H1 (cell line): ENCODE data around the gene LYRM7. TPM values are rescaled to one million over a fixed set of nuclear protein-coding genes. Genes with fewer than 3 reads are reported as not detected.

ENCODE experiments used
- CTCF ChIA-PET: fragments of 300-600 bp; sonication (Branson Sonifier 250); formaldehyde crosslinking; loops from one replicate; lab custom pipeline; 2021; ENCODE audit not compliant: partially characterized antibody; lab: Charles Lee
- POLR2A ChIA-PET: fragments of 300-600 bp; sonication (Branson Sonifier 250); formaldehyde crosslinking; loops from one replicate; lab custom pipeline; 2021; ENCODE audit warnings: inconsistent platforms; ENCODE audit not compliant: partially characterized antibody; lab: Charles Lee
- DNase-seq, 2 experiments: peaks; one replicate each; pipeline versions ENCODE4 v3.0.0 to v3.0.0-alpha.2; 2010 to 2022; ENCODE audit warnings: low spot score in 2 of 2, low read depth in 1 of 2, mixed read lengths in 1 of 2
- FAIRE-seq: peaks from 2 replicates; lab custom pipeline; 2011; peaks lifted over from hg19 to GRCh38; lab: Jason Lieb, UNC
- H2AFZ ChIP-seq: 2 replicates; pipeline ENCODE4 v1.8.1; 2012; ENCODE audit warnings: low read length, inconsistent platforms
- H2AK5ac ChIP-seq: 2 replicates; pipeline ENCODE4 v1.6.1; 2013; ENCODE audit warnings: low read depth, low read length
- H2BK120ac ChIP-seq: replicated peaks from 2 replicates; pipeline ENCODE3; 2013; ENCODE audit warnings: low read depth, low read length, inconsistent platforms
- H2BK12ac ChIP-seq: 2 replicates; pipeline ENCODE4 v1.6.1; 2013; ENCODE audit warnings: low read depth, low read length
- H2BK15ac ChIP-seq: 2 replicates; pipeline ENCODE4 v1.6.1; 2013; ENCODE audit warnings: low read length
- H2BK20ac ChIP-seq: 2 replicates; pipeline ENCODE4 v1.6.1; 2013; ENCODE audit warnings: low read length
- H2BK5ac ChIP-seq: 2 replicates; pipeline ENCODE4 v1.6.1; 2013; ENCODE audit warnings: low read depth, low read length
- H3K14ac ChIP-seq: 2 replicates; pipeline ENCODE4 v1.6.1; 2013; ENCODE audit warnings: inconsistent platforms; ENCODE audit not compliant: insufficient read length
- H3K18ac ChIP-seq: 2 replicates; pipeline ENCODE4 v1.6.1; 2013; ENCODE audit warnings: low read length; ENCODE audit errors: extremely low read depth
- H3K23ac ChIP-seq: 2 replicates; pipeline ENCODE4 v1.6.1; 2013; ENCODE audit warnings: inconsistent platforms; ENCODE audit not compliant: insufficient read length
- H3K23me2 ChIP-seq: 2 replicates; pipeline ENCODE4 v1.6.1; 2013; ENCODE audit warnings: low read depth, low read length
- H3K27ac ChIP-seq: 2 replicates; pipeline ENCODE4 v1.6.1; 2011; ENCODE audit warnings: low read depth, low read length, inconsistent platforms
- H3K27me3 ChIP-seq, 4 experiments: replicated peaks in 1 of 4; 1 replicate in 1 of 4; 2 replicates in 3 of 4; pipeline versions ENCODE4 v1.6.1 to v1.8.1; 2011 to 2013; ENCODE audit warnings: low read length in 3 of 4, mild to moderate bottlenecking in 3 of 4, inconsistent platforms in 2 of 4, mixed read lengths in 2 of 4, moderate library complexity in 1 of 4; ENCODE audit not compliant: control insufficient read depth in 3 of 4, insufficient read depth in 3 of 4; ENCODE audit errors: extremely low read depth in 1 of 4
- H3K36me3 ChIP-seq, 4 experiments: 2 replicates each; pipeline versions ENCODE4 v1.6.1 to v1.8.1; 2011 to 2013; ENCODE audit warnings: mild to moderate bottlenecking in 4 of 4, low read length in 3 of 4, moderate library complexity in 2 of 4, control low read depth in 1 of 4, inconsistent platforms in 1 of 4; ENCODE audit not compliant: insufficient read depth in 4 of 4, control insufficient read depth in 2 of 4
- H3K4ac ChIP-seq: replicated peaks from 2 replicates; pipeline ENCODE3; 2013; ENCODE audit warnings: low read length, low read depth, mixed read lengths, inconsistent platforms; ENCODE audit not compliant: insufficient read length
- H3K4me1 ChIP-seq, 4 experiments: replicated peaks in 1 of 4; 1 replicate in 1 of 4; 2 replicates in 3 of 4; pipeline versions ENCODE4 v1.6.1 to v1.8.1; 2011 to 2013; ENCODE audit warnings: low read length in 3 of 4, inconsistent platforms in 2 of 4, mixed read lengths in 1 of 4; ENCODE audit not compliant: insufficient read depth in 4 of 4, control insufficient read depth in 3 of 4
- H3K4me2 ChIP-seq, 2 experiments: 2 replicates each; pipeline versions ENCODE4 v1.6.1 to v1.8.1; 2011 to 2013; ENCODE audit warnings: low read depth in 2 of 2, low read length in 2 of 2, control low read depth in 1 of 2, inconsistent platforms in 1 of 2, mild to moderate bottlenecking in 1 of 2; ENCODE audit not compliant: insufficient read depth in 1 of 2
- H3K4me3 ChIP-seq, 4 experiments: fragments of 200-600, 300-600 bp in 1 of 4; sonication (generic), shearing (Covaris generic), sonication (Bioruptor Twin) in 1 of 4; 2 replicates each; pipeline versions ENCODE4 v1.5.1 to v1.8.1; 2011 to 2016; ENCODE audit warnings: low read length in 4 of 4, low read depth in 3 of 4, control low read depth in 2 of 4, inconsistent platforms in 2 of 4, mild to moderate bottlenecking in 2 of 4, mixed read lengths in 1 of 4, moderate library complexity in 1 of 4; ENCODE audit not compliant: insufficient read depth in 2 of 4; ENCODE audit errors: extremely low read depth in 1 of 4
- H3K56ac ChIP-seq: replicated peaks from 2 replicates; pipeline ENCODE3; 2013; ENCODE audit warnings: low read depth, mild to moderate bottlenecking, mixed read lengths, low read length, inconsistent platforms; ENCODE audit not compliant: insufficient read length
- H3K79me1 ChIP-seq: 2 replicates; pipeline ENCODE4 v1.6.1; 2013; ENCODE audit warnings: low read depth, low read length, control low read depth
- H3K79me2 ChIP-seq, 2 experiments: 2 replicates each; pipeline versions ENCODE4 v1.6.1 to v1.8.1; 2012 to 2013; ENCODE audit warnings: low read length in 2 of 2, mild to moderate bottlenecking in 2 of 2, inconsistent platforms in 1 of 2; ENCODE audit not compliant: insufficient read depth in 2 of 2, control insufficient read depth in 1 of 2
- H3K9ac ChIP-seq, 4 experiments: replicated peaks in 1 of 4; 1 replicate in 1 of 4; 2 replicates in 3 of 4; pipeline versions ENCODE4 v1.6.1 to v1.8.1; 2011 to 2013; ENCODE audit warnings: low read depth in 3 of 4, low read length in 3 of 4, control low read depth in 2 of 4, mild to moderate bottlenecking in 2 of 4, moderate library complexity in 2 of 4, inconsistent platforms in 1 of 4; ENCODE audit errors: extremely low read depth in 1 of 4
- H3K9me3 ChIP-seq, 2 experiments: 2 replicates each; pipeline versions ENCODE4 v1.6.1 to v1.8.1; 2012 to 2013; ENCODE audit warnings: mild to moderate bottlenecking in 2 of 2, moderate library complexity in 2 of 2, control low read depth in 1 of 2, inconsistent platforms in 1 of 2, low read depth in 1 of 2, low read length in 1 of 2, mixed read lengths in 1 of 2; ENCODE audit not compliant: insufficient read depth in 2 of 2
- H4K20me1 ChIP-seq, 2 experiments: replicated peaks in 1 of 2; 2 replicates each; pipeline versions ENCODE3 to v1.8.1; 2011 to 2013; ENCODE audit warnings: inconsistent platforms in 2 of 2, low read length in 2 of 2, mild to moderate bottlenecking in 1 of 2; ENCODE audit not compliant: insufficient read depth in 2 of 2, control insufficient read depth in 1 of 2
- H4K5ac ChIP-seq: 2 replicates; pipeline ENCODE4 v1.6.1; 2013; ENCODE audit warnings: low read length, low read depth, mixed read lengths, inconsistent platforms; ENCODE audit not compliant: insufficient read length
- H4K8ac ChIP-seq: 2 replicates; pipeline ENCODE4 v1.8.0; 2013; ENCODE audit warnings: mild to moderate bottlenecking, moderate library complexity, low read length, inconsistent platforms; ENCODE audit not compliant: insufficient read depth; ENCODE audit errors: extremely low read depth
- H4K91ac ChIP-seq: replicated peaks from 2 replicates; pipeline ENCODE3; 2013; ENCODE audit warnings: low read length, mixed read lengths, inconsistent platforms; ENCODE audit not compliant: insufficient read length
- BRCA1 ChIP-seq: IDR thresholded peaks from 2 replicates; pipeline ENCODE4 v1.6.1; 2012; ENCODE audit warnings: low read depth, low read length, improper control_type of control experiment
- CHD2 ChIP-seq: IDR thresholded peaks from 2 replicates; pipeline ENCODE4 v1.6.1; 2012; ENCODE audit warnings: low read length, improper control_type of control experiment
- JUN ChIP-seq: IDR thresholded peaks from 2 replicates; pipeline ENCODE4 v1.6.1; 2011; ENCODE audit warnings: low read depth, mild to moderate bottlenecking, improper control_type of control experiment, low read length
- KDM1A ChIP-seq: fragments of 200-600, 300-600 bp; sonication (generic); IDR thresholded peaks from 2 replicates; pipeline ENCODE4 v1.7.1; 2016; ENCODE audit warnings: mild to moderate bottlenecking, low read length, borderline replicate concordance
- SP4 ChIP-seq: IDR thresholded peaks from 2 replicates; pipeline ENCODE4 v1.6.1; 2012; ENCODE audit warnings: low read length, inconsistent platforms
- TEAD4 ChIP-seq: IDR thresholded peaks from 2 replicates; pipeline ENCODE4 v1.6.1; 2012; ENCODE audit warnings: low read depth, low read length, inconsistent platforms, mixed read lengths
- ZNF274 ChIP-seq: IDR thresholded peaks from 2 replicates; pipeline ENCODE4 v1.7.0; 2012; ENCODE audit warnings: low read length, borderline replicate concordance; ENCODE audit errors: extremely low read depth
- WGBS, 2 experiments: shearing (Covaris generic) in 1 of 2; methylation state at CpG; one replicate each; pipeline versions ENCODE4 v1.1.6 to v1.1.7; 2013 to 2015; ENCODE audit warnings: low lambda C conversion rate in 2 of 2, mixed read lengths in 2 of 2, inconsistent platforms in 1 of 2, low coverage in 1 of 2, missing lambda C conversion rate in 1 of 2; ENCODE audit not compliant: insufficient replicate concordance in 2 of 2, insufficient coverage in 1 of 2, insufficient read length in 1 of 2; ENCODE audit errors: extremely low coverage in 1 of 2, missing lambda C conversion rate in 1 of 2; 5-methylcytosine and 5-hydroxymethylcytosine counted together
- polyA plus RNA-seq, 7 experiments: library from polyadenylated mRNA; depleted of rRNA in 3 of 7; stranded (reverse) in 5 of 7; unstranded in 2 of 7; fragments of >200 nt in 5 of 7; fragments of 200-250 nt in 2 of 7; gene quantifications; 1 replicate in 5 of 7; 2 replicates in 1 of 7; 4 replicates in 1 of 7; pipeline versions ENCODE4 v1.2.1 to v1.2.3, GENCODE V29; 2011 to 2013; ENCODE audit warnings: missing spikeins in 2 of 7, mixed read lengths in 2 of 7
- total RNA-seq: library from RNA; stranded (reverse); fragmentation: NEBNext Ultra II Directional; extraction: Animal tissue kit (Norgen Biotek cat#: 25700); gene quantifications from 2 replicates; pipeline ENCODE4 v1.2.1, GENCODE V29; 2021

The LYRM7 gene
- total and polyA plus RNA-seq, 2 of the 8 experiments (the other 6 are each of a cell fraction or from before 2014, with no cell fraction given), result 1.9 to 12.6 TPM

GRCh38 chr5:131224387-131225201 lies 53.9 kb downstream of the LYRM7 start:
- ChIA-PET POLR2A (no interaction called here), CTCF (interaction anchor here (1.2 kb wide), 1 partner anchor 195 kb away, joined by 3 read pairs; no protein-coding TSS in a partner anchor)
- H4K5ac ChIP-seq, result no peak overlapping the region
- H2BK120ac ChIP-seq, result no peak overlapping the region
- no peak overlapping the region for H3K56ac ChIP-seq
- no peaks in the 10 kb centered on the region for H3K36me3 ChIP-seq
- H4K20me1 ChIP-seq, result no peaks in the 10 kb centered on the region
- H3K14ac ChIP-seq, result no peak overlapping the region
- H3K23ac ChIP-seq, result no peak overlapping the region
- H3K4me3 ChIP-seq, result no peak overlapping the region
- no peak overlapping the region for H3K4ac ChIP-seq
- H2AFZ ChIP-seq, result no peak overlapping the region
- no peak overlapping the region for H3K4me2 ChIP-seq
- no peak overlapping the region for H3K18ac ChIP-seq
- no peaks in the 10 kb centered on the region for H3K4me1 ChIP-seq
- no peak overlapping the region for H3K9ac ChIP-seq
- H3K23me2 ChIP-seq, result no peaks in the 10 kb centered on the region
- H2BK12ac ChIP-seq, result no peak overlapping the region
- H3K9me3 ChIP-seq, result no peaks in the 10 kb centered on the region
- 80% methylated on average over 6 of the region's 6 CpGs; no CpG with 5 or more reads in 1 of the 2 experiments for WGBS, 2 experiments
- H4K91ac ChIP-seq, result no peak overlapping the region
- H2BK5ac ChIP-seq, result no peak overlapping the region
- H2AK5ac ChIP-seq, result no peak overlapping the region
- H3K79me2 ChIP-seq, result no peaks in the 10 kb centered on the region
- FAIRE-seq (no peak), DNase-seq (no peak)
- no peak overlapping the region for H2BK15ac ChIP-seq
- H2BK20ac ChIP-seq, result no peak overlapping the region
- no peaks in the 10 kb centered on the region; a peak in 1 of 7 replicates for H3K27me3 ChIP-seq
- no peak overlapping the region for H3K27ac ChIP-seq
- no peaks in the 10 kb centered on the region for H3K79me1 ChIP-seq
- no peak overlapping the region; the same call in 1 of the 2 replicates for H4K8ac ChIP-seq
- TF ChIP-seq BRCA1 (no peak), SP4 (no peak), ZNF274 (no peak), TEAD4 (no peak), JUN (no peak), CHD2 (no peak), KDM1A (no peak)
